ENCODE results near the gene ADAMTS12.

DNA sequence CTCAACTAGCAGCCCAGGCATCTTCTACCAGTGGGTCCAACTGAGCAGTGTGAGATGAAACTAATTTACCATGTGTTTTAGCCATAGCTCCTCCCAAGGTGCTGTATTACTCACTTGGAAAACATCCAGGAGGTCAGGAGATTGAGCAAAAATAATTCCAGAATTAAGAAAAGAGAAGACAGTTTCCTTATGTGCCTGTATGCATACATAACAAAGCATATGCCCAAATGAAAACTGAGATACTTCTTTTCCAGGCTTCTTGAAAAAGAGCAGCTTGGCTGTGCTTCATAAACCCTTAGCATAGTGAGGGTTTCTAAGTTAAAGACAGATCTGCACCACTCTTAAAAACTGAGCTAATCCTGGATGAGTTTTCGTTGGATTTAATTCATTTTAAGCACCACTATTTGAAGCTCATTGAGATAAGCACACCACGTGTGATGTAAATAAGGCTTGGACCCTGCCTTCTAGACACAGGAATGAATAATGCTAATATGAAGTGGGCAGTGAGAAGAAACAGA lies 119.4 kb downstream of the ADAMTS12 start:
- TF ChIP-seq, protein P1, sequence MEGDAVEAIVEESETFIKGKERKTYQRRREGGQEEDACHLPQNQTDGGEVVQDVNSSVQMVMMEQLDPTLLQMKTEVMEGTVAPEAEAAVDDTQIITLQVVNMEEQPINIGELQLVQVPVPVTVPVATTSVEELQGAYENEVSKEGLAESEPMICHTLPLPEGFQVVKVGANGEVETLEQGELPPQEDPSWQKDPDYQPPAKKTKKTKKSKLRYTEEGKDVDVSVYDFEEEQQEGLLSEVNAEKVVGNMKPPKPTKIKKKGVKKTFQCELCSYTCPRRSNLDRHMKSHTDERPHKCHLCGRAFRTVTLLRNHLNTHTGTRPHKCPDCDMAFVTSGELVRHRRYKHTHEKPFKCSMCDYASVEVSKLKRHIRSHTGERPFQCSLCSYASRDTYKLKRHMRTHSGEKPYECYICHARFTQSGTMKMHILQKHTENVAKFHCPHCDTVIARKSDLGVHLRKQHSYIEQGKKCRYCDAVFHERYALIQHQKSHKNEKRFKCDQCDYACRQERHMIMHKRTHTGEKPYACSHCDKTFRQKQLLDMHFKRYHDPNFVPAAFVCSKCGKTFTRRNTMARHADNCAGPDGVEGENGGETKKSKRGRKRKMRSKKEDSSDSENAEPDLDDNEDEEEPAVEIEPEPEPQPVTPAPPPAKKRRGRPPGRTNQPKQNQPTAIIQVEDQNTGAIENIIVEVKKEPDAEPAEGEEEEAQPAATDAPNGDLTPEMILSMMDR (conservative IDR thresholded peaks at IDR 0.05 in 1 of 2, IDR thresholded peaks at IDR 0.05 in 1 of 2; ENCODE audit: extremely low read depth in 1 of 2, insufficient read depth in 1 of 2, low read depth in 1 of 2, low read length in 2 of 2) = no peak
- TF ChIP-seq EZH2 (IDR thresholded peaks at IDR 0.05; ENCODE audit: borderline replicate concordance, low read length) = no peak
